CD4-positive, alpha-beta T cell (primary cell): Measurements from ENCODE around the gene DIP2C. TPM values are rescaled to one million over a fixed set of nuclear protein-coding genes. Genes with fewer than 3 reads are reported as not detected.

ENCODE experiments used
- ATAC-seq: fragments of 200-7000 bp; cut with Tn5 transposase; one replicate; pipeline ENCODE4 v1.10.0; 2022; ENCODE audit warnings: mild to moderate bottlenecking; ENCODE audit not compliant: poor library complexity
- CTCF ChIA-PET: fragments of 350-600 bp; sonication (Branson Sonifier 250); formaldehyde crosslinking; loops from one replicate; lab custom pipeline; 2021; ENCODE audit warnings: antibody characterized with exemption, inconsistent platforms; lab: Charles Lee
- POLR2A ChIA-PET: fragments of 350-600 bp; sonication (Branson Sonifier 250); formaldehyde crosslinking; loops from one replicate; lab custom pipeline; 2021; ENCODE audit warnings: antibody characterized with exemption, inconsistent platforms; lab: Charles Lee
- DNase-seq, 14 experiments: peaks; one replicate each; pipeline ENCODE4 v3.0.0-alpha.2; 2013 to 2020; ENCODE audit warnings: mixed read lengths in 2 of 14
- H3K27ac ChIP-seq, 2 donors: one replicate each; pipeline versions ENCODE4 v1.5.1 to v1.7.0; 2013; ENCODE audit warnings: low read length in 2 of 2, low read depth in 1 of 2, mild to moderate bottlenecking in 1 of 2
- H3K27me3 ChIP-seq, 2 experiments: 1 replicate in 1 of 2; 2 replicates in 1 of 2; pipeline versions ENCODE4 v1.6.1 to v1.7.0; 2013; ENCODE audit warnings: low read length in 2 of 2, control low read depth in 1 of 2, mild to moderate bottlenecking in 1 of 2, moderate library complexity in 1 of 2; ENCODE audit not compliant: insufficient read depth in 2 of 2, control insufficient read depth in 1 of 2
- H3K36me3 ChIP-seq: one replicate; pipeline ENCODE4 v1.6.1; 2013; ENCODE audit warnings: low read length, control low read depth; ENCODE audit not compliant: insufficient read depth
- H3K4me1 ChIP-seq: one replicate; pipeline ENCODE4 v1.6.1; 2013; ENCODE audit warnings: low read length, control low read depth; ENCODE audit not compliant: insufficient read depth
- H3K4me3 ChIP-seq: one replicate; pipeline ENCODE4 v1.5.1; 2013; ENCODE audit warnings: mild to moderate bottlenecking, low read length, moderate library complexity
- H3K9me3 ChIP-seq, 2 experiments: 1 replicate in 1 of 2; 2 replicates in 1 of 2; pipeline versions ENCODE4 v1.6.1 to v1.7.0; 2013; ENCODE audit warnings: low read length in 2 of 2, mild to moderate bottlenecking in 2 of 2, control low read depth in 1 of 2, moderate library complexity in 1 of 2; ENCODE audit not compliant: control insufficient read depth in 1 of 2, insufficient read depth in 1 of 2
- H3K27ac Mint-ChIP-seq: one replicate; pipeline ENCODE4 v1.8.0; 2020; ENCODE audit warnings: mixed read lengths
- H3K27me3 Mint-ChIP-seq: one replicate; pipeline ENCODE4 v1.8.0; 2021; ENCODE audit warnings: mixed read lengths
- H3K36me3 Mint-ChIP-seq: one replicate; pipeline ENCODE4 v1.8.0; 2021; ENCODE audit warnings: low read depth, mixed read lengths
- H3K4me1 Mint-ChIP-seq: one replicate; pipeline ENCODE4 v1.8.0; 2021; ENCODE audit warnings: low read depth, mixed read lengths
- H3K4me3 Mint-ChIP-seq: one replicate; pipeline ENCODE4 v1.8.0; 2020; ENCODE audit warnings: mild to moderate bottlenecking, mixed read lengths
- H3K9me3 Mint-ChIP-seq: one replicate; pipeline ENCODE4 v1.8.0; 2020; ENCODE audit warnings: mixed read lengths
- CTCF ChIP-seq: fragments of 200-600 bp; IDR thresholded peaks from one replicate; pipeline ENCODE4 v1.8.0; 2022; ENCODE audit warnings: antibody characterized with exemption, mild to moderate bottlenecking
- intact Hi-C, 2 experiments: fragments of 100-400 bp; cut with DNase I in 1 of 2; cut with micrococcal nuclease in 1 of 2; formaldehyde crosslinking; loops; one replicate each; pipeline versions ENCODE4 v1.15.1 to v1.9.0; 2023 to 2025; cut with DNase I, micrococcal nuclease
- total RNA-seq, 174 experiments: library from RNA in 2 of 174; stranded (reverse) in 2 of 174; gene quantifications; one replicate each; pipeline ENCODE4 v1.2.3 and lab custom pipeline; 2021 to 2026

DIP2C gene
- total RNA-seq, 2 experiments from 2014 or later, result 4.1 TPM

GRCh38 chr10:344582-345200 lies 344.8 kb downstream of the DIP2C start:
- ChIA-PET CTCF (no interaction called here), POLR2A (no interaction called here)
- ATAC-seq, result no peak
- Mint-ChIP-seq H3K36me3 (peaks cover 16% of the 10 kb centered on the region), H3K4me1 (no peaks in the 10 kb centered on the region), H3K9me3 (no peaks in the 10 kb centered on the region), H3K27ac (no peak overlapping the region), H3K4me3 (no peak overlapping the region), H3K27me3 (no peaks in the 10 kb centered on the region)
- Histone ChIP-seq H3K4me1 (no peaks in the 10 kb centered on the region), H3K9me3 (peaks cover 0 to 8% of the 10 kb centered on the region in 2 experiments), H3K4me3 (no peak overlapping the region), H3K36me3 (peaks cover 3% of the 10 kb centered on the region), H3K27ac (no peak overlapping the region), H3K27me3 (no peaks in the 10 kb centered on the region)
- no peak for TF ChIP-seq CTCF
- DNase-seq, result no peak
- intact Hi-C loops, result no loop called here

GRCh38 chr10:343231-344220 lies 345.9 kb downstream of the DIP2C start:
- Mint-ChIP-seq H3K9me3 (no peaks in the 10 kb centered on the region), H3K27ac (no peak overlapping the region), H3K36me3 (peaks cover 23% of the 10 kb centered on the region), H3K4me1 (no peaks in the 10 kb centered on the region), H3K4me3 (no peak overlapping the region), H3K27me3 (no peaks in the 10 kb centered on the region)
- ATAC-seq, result no peak
- Histone ChIP-seq H3K4me1 (no peaks in the 10 kb centered on the region), H3K36me3 (peaks cover 3% of the 10 kb centered on the region), H3K4me3 (no peak overlapping the region), H3K27me3 (no peaks in the 10 kb centered on the region), H3K9me3 (peaks cover 0 to 8% of the 10 kb centered on the region in 2 experiments), H3K27ac (no peak overlapping the region)
- intact Hi-C loops, result no loop called here
- ChIA-PET POLR2A (interaction anchor here (1.2 kb wide), 1 partner anchor 14 kb away, joined by 4 read pairs; no protein-coding TSS in a partner anchor), CTCF (no interaction called here)
- no peak for DNase-seq
- no peak for TF ChIP-seq CTCF

DNA sequence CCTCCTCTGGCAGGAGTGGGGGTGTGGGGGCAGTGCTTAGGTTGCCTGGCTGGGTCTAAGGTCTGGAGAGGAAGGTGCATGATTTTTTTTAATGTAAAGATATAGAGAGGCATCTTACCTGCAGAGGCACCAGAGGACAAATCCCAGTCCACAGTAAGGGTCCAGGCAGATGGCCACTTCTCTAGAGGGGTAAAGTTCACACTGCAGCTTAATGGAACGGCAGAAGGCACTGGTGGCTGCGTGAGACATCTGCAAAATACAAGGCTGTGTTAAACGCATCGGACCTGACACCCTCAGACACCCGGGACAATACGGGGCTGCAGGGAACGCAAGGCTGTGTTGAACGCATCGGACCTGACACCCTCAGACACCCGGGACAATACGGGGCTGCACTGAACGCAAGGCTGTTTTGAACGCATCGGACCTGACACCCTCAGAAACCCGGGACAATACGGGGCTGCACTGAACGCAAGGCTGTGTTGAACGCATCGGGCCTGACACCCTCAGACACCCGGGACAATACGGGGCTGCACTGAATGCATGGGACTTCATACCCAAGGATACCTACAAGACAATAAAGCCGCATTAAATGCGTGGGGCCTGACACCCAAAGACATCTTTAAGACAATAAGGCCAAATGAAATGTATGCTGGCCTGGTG lies 348.3 kb downstream of the DIP2C start:
- H3K36me3 Mint-ChIP-seq, result peaks cover 21% of the 10 kb centered on the region
- no peak overlapping the region for H3K4me3 ChIP-seq
- H3K4me1 ChIP-seq, result no peaks in the 10 kb centered on the region
- ChIA-PET CTCF (interaction anchor here (0.6 kb wide), 1 partner anchor 7 kb away, joined by 3 read pairs; no protein-coding TSS in a partner anchor), POLR2A (no interaction called here)
- H3K9me3 Mint-ChIP-seq, result no peaks in the 10 kb centered on the region
- no peaks in the 10 kb centered on the region for H3K4me1 Mint-ChIP-seq
- no peaks in the 10 kb centered on the region for H3K9me3 ChIP-seq
- no peak for TF ChIP-seq CTCF
- peaks cover 3% of the 10 kb centered on the region for H3K36me3 ChIP-seq
- intact Hi-C loops, result no loop called here
- H3K27me3 Mint-ChIP-seq, result no peaks in the 10 kb centered on the region
- ATAC-seq, result no peak
- H3K27ac ChIP-seq, result no peak overlapping the region
- DNase-seq, result no peak
- no peak overlapping the region for H3K4me3 Mint-ChIP-seq
- no peaks in the 10 kb centered on the region for H3K27me3 ChIP-seq
- no peak overlapping the region for H3K27ac Mint-ChIP-seq
